Liver (tissue), 9 donors: ENCODE results near the gene GNAI2. TPM values are rescaled to one million over a fixed set of nuclear protein-coding genes. Genes with fewer than 3 reads are reported as not detected.

Experiments
- DNase-seq: peaks from one replicate; pipeline ENCODE4 v3.0.0-alpha.2; 2017; ENCODE audit warnings: low spot score
- H3K27ac ChIP-seq, 2 donors: one replicate each; pipeline ENCODE4 v1.7.0; 2013; ENCODE audit warnings: inconsistent platforms in 2 of 2, low read length in 2 of 2, control low read depth in 1 of 2, low read depth in 1 of 2, mild to moderate bottlenecking in 1 of 2
- H3K27me3 ChIP-seq, 4 donors: one replicate each; pipeline versions ENCODE4 v1.6.1 to v1.7.0; 2013; ENCODE audit warnings: low read length in 3 of 4, inconsistent platforms in 1 of 4, mild to moderate bottlenecking in 1 of 4, moderate library complexity in 1 of 4; ENCODE audit not compliant: control insufficient read depth in 4 of 4, insufficient read depth in 4 of 4
- H3K36me3 ChIP-seq, 4 donors: one replicate each; pipeline versions ENCODE4 v1.6.1 to v1.7.0; 2013; ENCODE audit warnings: low read length in 3 of 4, mild to moderate bottlenecking in 3 of 4, low read depth in 1 of 4, moderate library complexity in 1 of 4; ENCODE audit not compliant: control insufficient read depth in 4 of 4, insufficient read depth in 3 of 4
- H3K4me1 ChIP-seq, 4 donors: one replicate each; pipeline versions ENCODE4 v1.6.1 to v1.7.0; 2013; ENCODE audit warnings: low read length in 3 of 4, mild to moderate bottlenecking in 3 of 4, moderate library complexity in 1 of 4; ENCODE audit not compliant: control insufficient read depth in 4 of 4, insufficient read depth in 4 of 4
- H3K4me3 ChIP-seq, 3 donors: one replicate each; pipeline versions ENCODE4 v1.6.1 to v1.7.0; 2013; ENCODE audit warnings: low read length in 3 of 3, control low read depth in 1 of 3, low read depth in 1 of 3, mild to moderate bottlenecking in 1 of 3
- H3K9ac ChIP-seq, 2 donors: one replicate each; pipeline ENCODE4 v1.7.0; 2013; ENCODE audit warnings: low read length in 2 of 2, mild to moderate bottlenecking in 2 of 2, moderate library complexity in 2 of 2, control low read depth in 1 of 2, low read depth in 1 of 2
- H3K9me3 ChIP-seq, 4 donors: one replicate each; pipeline versions ENCODE4 v1.6.1 to v1.7.0; 2013; ENCODE audit warnings: low read length in 3 of 4; ENCODE audit not compliant: control insufficient read depth in 4 of 4
- EGR1 ChIP-seq, 2 donors: IDR thresholded peaks; 2 replicates each; pipeline ENCODE4 v1.6.1; 2016 to 2018; ENCODE audit warnings: antibody characterized with exemption in 2 of 2, low read depth in 2 of 2
- FOXA1 ChIP-seq: IDR thresholded peaks from 2 replicates; pipeline ENCODE4 v1.6.1; 2016; ENCODE audit warnings: antibody characterized with exemption
- FOXA2 ChIP-seq: IDR thresholded peaks from 2 replicates; pipeline ENCODE4 v1.6.1; 2016; ENCODE audit warnings: antibody characterized with exemption
- GABPA ChIP-seq, 2 donors: IDR thresholded peaks in 1 of 2; conservative IDR thresholded peaks in 1 of 2; 2 replicates each; pipeline ENCODE4 v1.6.1; 2016; ENCODE audit warnings: antibody characterized with exemption in 2 of 2, mild to moderate bottlenecking in 1 of 2, moderate library complexity in 1 of 2
- HNF4A ChIP-seq, 2 donors: conservative IDR thresholded peaks; 2 replicates each; pipeline ENCODE4 v1.6.1; 2016; ENCODE audit warnings: antibody characterized with exemption in 2 of 2, mild to moderate bottlenecking in 2 of 2
- HNF4G ChIP-seq: IDR thresholded peaks from 2 replicates; pipeline ENCODE4 v1.6.1; 2016; ENCODE audit warnings: antibody characterized with exemption
- JUND ChIP-seq, 2 donors: IDR thresholded peaks; 2 replicates each; pipeline ENCODE4 v1.6.1; 2016; ENCODE audit warnings: antibody characterized with exemption in 2 of 2
- NR2F2 ChIP-seq: IDR thresholded peaks from 2 replicates; pipeline ENCODE4 v1.6.1; 2016; ENCODE audit warnings: antibody characterized with exemption
- RAD21 ChIP-seq, 2 donors: IDR thresholded peaks; 2 replicates each; pipeline ENCODE4 v1.6.1; 2016; ENCODE audit warnings: antibody characterized with exemption in 2 of 2, mild to moderate bottlenecking in 2 of 2
- SP1 ChIP-seq: IDR thresholded peaks from 2 replicates; pipeline ENCODE4 v1.6.1; 2018; ENCODE audit warnings: antibody characterized with exemption, mild to moderate bottlenecking
- TAF1 ChIP-seq: conservative IDR thresholded peaks from 2 replicates; pipeline ENCODE4 v1.6.1; 2016; ENCODE audit warnings: antibody characterized with exemption, mild to moderate bottlenecking
- YY1 ChIP-seq: IDR thresholded peaks from 2 replicates; pipeline ENCODE4 v1.6.1; 2016; ENCODE audit warnings: antibody characterized with exemption, mild to moderate bottlenecking
- WGBS: extraction: QIAGEN DNeasy Blood & Tissue Kit; methylation state at CpG from one replicate; pipeline ENCODE4 v1.1.7; 2013; 5-methylcytosine and 5-hydroxymethylcytosine counted together
- polyA plus RNA-seq, 2 donors: library from polyadenylated mRNA; stranded (reverse) in 1 of 2; unstranded in 1 of 2; fragments of 200-250 nt in 1 of 2; fragments of >200 nt in 1 of 2; fragmentation: Nextera tagmentation in 1 of 2; extraction: Ambion mirVana in 1 of 2; gene quantifications; one replicate each; pipeline versions ENCODE4 v1.2.1 to v1.2.3, GENCODE V29; 2013 to 2015
- total RNA-seq, 2 donors: library from RNA; depleted of rRNA; stranded (reverse); fragments of >200 nt; gene quantifications; one replicate each; pipeline ENCODE4 v1.2.3, GENCODE V29; 2014
- TF ChIP-seq, protein P1 (sequence below): IDR thresholded peaks from 2 replicates; pipeline ENCODE4 v1.6.1; 2016; ENCODE audit warnings: antibody characterized with exemption, mild to moderate bottlenecking
- TF ChIP-seq, protein P2 (sequence below): IDR thresholded peaks from 2 replicates; pipeline ENCODE4 v1.6.1; 2016; ENCODE audit warnings: antibody characterized with exemption
- TF ChIP-seq, protein P3 (sequence below): IDR thresholded peaks from 2 replicates; pipeline ENCODE4 v1.6.1; 2016; ENCODE audit warnings: antibody characterized with exemption
- TF ChIP-seq, protein P4 (sequence below): fragments of 150-350 bp; IDR thresholded peaks from 2 replicates; pipeline ENCODE4 v1.5.1; 2017; ENCODE audit warnings: improper control_type of control experiment, low read depth, low read length; ENCODE audit not compliant: missing input control
- TF ChIP-seq, protein P5 (sequence below): IDR thresholded peaks from 2 replicates; pipeline ENCODE4 v1.6.1; 2016; ENCODE audit warnings: antibody characterized with exemption
- donor health status: healthy.
- donor health status: healthy.
- donor health status: healthy.
- donor health status: healthy.
- donor health status: healthy.

GNAI2 gene
- total and polyA plus RNA-seq, 4 donors: 58.3 to 86.3 (median 62.3) TPM

DNA sequence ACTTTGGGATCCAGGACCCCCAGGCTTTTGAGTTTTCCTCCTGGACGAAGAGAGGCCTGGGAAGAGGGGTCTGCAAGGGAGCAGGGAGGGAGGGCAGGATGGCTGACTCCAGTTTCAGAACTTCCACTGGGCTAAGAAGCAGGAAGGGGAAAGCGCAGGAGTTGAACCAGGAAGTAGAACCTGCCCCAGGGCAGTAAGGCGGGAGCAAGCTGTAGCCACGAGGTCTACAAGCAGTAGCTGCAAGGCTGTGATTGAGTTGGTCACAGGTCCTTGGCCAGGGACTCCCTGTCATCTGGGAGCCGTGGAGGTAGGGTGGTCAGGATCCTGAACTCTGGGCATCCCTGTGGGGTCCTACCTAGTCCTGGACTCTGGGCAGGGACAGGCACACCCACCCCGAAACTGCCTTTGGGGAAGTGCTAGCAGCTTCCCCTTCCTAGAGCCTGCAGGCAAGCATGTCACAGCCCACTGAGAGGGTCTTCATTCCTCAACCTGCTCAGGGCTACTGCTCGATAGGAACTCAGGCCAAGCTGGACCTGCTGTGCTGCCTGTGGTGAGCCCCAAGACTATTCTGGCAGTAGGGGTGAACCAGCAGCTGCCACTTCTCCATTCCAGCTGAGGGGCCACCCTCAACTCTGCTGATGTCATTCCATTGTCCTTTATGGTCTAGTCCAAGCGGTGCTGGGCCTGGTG lies 5.8 kb upstream of the GNAI2 start:
- Histone ChIP-seq H3K9ac (no peak overlapping the region), H3K4me1 (peaks cover 5 to 18% (median 11%) of the 10 kb centered on the region in 4 donors), H3K27me3 (no peaks in the 10 kb centered on the region), H3K36me3 (no peaks in the 10 kb centered on the region), H3K4me3 (no peak overlapping the region), H3K9me3 (no peaks in the 10 kb centered on the region), H3K27ac (peak overlapping the region in 1 of 2 donors; percentile 40)
- TF ChIP-seq, protein P1, sequence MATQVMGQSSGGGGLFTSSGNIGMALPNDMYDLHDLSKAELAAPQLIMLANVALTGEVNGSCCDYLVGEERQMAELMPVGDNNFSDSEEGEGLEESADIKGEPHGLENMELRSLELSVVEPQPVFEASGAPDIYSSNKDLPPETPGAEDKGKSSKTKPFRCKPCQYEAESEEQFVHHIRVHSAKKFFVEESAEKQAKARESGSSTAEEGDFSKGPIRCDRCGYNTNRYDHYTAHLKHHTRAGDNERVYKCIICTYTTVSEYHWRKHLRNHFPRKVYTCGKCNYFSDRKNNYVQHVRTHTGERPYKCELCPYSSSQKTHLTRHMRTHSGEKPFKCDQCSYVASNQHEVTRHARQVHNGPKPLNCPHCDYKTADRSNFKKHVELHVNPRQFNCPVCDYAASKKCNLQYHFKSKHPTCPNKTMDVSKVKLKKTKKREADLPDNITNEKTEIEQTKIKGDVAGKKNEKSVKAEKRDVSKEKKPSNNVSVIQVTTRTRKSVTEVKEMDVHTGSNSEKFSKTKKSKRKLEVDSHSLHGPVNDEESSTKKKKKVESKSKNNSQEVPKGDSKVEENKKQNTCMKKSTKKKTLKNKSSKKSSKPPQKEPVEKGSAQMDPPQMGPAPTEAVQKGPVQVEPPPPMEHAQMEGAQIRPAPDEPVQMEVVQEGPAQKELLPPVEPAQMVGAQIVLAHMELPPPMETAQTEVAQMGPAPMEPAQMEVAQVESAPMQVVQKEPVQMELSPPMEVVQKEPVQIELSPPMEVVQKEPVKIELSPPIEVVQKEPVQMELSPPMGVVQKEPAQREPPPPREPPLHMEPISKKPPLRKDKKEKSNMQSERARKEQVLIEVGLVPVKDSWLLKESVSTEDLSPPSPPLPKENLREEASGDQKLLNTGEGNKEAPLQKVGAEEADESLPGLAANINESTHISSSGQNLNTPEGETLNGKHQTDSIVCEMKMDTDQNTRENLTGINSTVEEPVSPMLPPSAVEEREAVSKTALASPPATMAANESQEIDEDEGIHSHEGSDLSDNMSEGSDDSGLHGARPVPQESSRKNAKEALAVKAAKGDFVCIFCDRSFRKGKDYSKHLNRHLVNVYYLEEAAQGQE: no peak
- no peak for TF ChIP-seq NR2F2
- TF ChIP-seq TAF1: no peak
- TF ChIP-seq, protein P2, sequence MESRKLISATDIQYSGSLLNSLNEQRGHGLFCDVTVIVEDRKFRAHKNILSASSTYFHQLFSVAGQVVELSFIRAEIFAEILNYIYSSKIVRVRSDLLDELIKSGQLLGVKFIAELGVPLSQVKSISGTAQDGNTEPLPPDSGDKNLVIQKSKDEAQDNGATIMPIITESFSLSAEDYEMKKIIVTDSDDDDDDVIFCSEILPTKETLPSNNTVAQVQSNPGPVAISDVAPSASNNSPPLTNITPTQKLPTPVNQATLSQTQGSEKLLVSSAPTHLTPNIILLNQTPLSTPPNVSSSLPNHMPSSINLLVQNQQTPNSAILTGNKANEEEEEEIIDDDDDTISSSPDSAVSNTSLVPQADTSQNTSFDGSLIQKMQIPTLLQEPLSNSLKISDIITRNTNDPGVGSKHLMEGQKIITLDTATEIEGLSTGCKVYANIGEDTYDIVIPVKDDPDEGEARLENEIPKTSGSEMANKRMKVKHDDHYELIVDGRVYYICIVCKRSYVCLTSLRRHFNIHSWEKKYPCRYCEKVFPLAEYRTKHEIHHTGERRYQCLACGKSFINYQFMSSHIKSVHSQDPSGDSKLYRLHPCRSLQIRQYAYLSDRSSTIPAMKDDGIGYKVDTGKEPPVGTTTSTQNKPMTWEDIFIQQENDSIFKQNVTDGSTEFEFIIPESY: no peak
- TF ChIP-seq, protein P3, sequence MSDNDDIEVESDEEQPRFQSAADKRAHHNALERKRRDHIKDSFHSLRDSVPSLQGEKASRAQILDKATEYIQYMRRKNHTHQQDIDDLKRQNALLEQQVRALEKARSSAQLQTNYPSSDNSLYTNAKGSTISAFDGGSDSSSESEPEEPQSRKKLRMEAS: no peak
- no peak for TF ChIP-seq SP1
- no peak for TF ChIP-seq HNF4A (conservative IDR thresholded peaks at IDR 0.05)
- TF ChIP-seq, protein P4, sequence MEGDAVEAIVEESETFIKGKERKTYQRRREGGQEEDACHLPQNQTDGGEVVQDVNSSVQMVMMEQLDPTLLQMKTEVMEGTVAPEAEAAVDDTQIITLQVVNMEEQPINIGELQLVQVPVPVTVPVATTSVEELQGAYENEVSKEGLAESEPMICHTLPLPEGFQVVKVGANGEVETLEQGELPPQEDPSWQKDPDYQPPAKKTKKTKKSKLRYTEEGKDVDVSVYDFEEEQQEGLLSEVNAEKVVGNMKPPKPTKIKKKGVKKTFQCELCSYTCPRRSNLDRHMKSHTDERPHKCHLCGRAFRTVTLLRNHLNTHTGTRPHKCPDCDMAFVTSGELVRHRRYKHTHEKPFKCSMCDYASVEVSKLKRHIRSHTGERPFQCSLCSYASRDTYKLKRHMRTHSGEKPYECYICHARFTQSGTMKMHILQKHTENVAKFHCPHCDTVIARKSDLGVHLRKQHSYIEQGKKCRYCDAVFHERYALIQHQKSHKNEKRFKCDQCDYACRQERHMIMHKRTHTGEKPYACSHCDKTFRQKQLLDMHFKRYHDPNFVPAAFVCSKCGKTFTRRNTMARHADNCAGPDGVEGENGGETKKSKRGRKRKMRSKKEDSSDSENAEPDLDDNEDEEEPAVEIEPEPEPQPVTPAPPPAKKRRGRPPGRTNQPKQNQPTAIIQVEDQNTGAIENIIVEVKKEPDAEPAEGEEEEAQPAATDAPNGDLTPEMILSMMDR: no peak
- TF ChIP-seq FOXA2: no peak
- TF ChIP-seq, protein P5, sequence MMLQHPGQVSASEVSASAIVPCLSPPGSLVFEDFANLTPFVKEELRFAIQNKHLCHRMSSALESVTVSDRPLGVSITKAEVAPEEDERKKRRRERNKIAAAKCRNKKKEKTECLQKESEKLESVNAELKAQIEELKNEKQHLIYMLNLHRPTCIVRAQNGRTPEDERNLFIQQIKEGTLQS: no peak
- no peak for TF ChIP-seq FOXA1
- no peak for TF ChIP-seq YY1
- no peak for TF ChIP-seq GABPA (IDR thresholded peaks at IDR 0.05 in 1 of 2, conservative IDR thresholded peaks at IDR 0.05 in 1 of 2)
- DNase-seq: no peak
- WGBS: 85% methylated on average over 8 of the region's 8 CpGs

DNA sequence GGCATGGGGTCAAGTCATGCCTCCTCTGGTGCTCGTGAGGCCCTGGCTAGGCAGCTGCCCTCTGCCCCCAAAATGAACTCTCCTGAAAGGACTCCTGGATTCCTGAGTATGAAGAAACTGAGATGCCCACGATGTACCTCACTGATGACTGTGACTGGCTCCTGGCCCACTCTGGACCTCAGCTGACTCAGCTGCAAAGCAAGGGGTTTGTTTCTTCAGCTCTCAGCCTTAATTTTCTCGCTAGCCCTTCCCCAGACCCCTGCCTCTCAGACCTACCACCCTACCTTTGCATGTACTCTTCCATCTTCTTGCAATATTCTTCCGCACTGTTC lies 5.2 kb upstream of the GNAI2 start:
- H3K27ac ChIP-seq: no peak overlapping the region
- no peak overlapping the region for H3K4me3 ChIP-seq
- TF ChIP-seq FOXA2 (no peak), NR2F2 (no peak), YY1 (no peak), RAD21 (IDR thresholded peaks at IDR 0.05) (no peak), JUND (IDR thresholded peaks at IDR 0.05) (no peak), HNF4A (conservative IDR thresholded peaks at IDR 0.05) (no peak), EGR1 (IDR thresholded peaks at IDR 0.05; ENCODE audit: low read depth in 2 of 2) (no peak), HNF4G (no peak), FOXA1 (no peak)
- TF ChIP-seq, protein P4: no peak
- TF ChIP-seq, protein P3: no peak
- TF ChIP-seq, protein P1: no peak

More for the DNA sequence above, 5.2 kb upstream of the GNAI2 start:
- Histone ChIP-seq H3K36me3 (no peaks in the 10 kb centered on the region), H3K27me3 (no peaks in the 10 kb centered on the region), H3K4me1 (peaks cover 8 to 18% (median 11%) of the 10 kb centered on the region in 4 donors), H3K9ac (no peak overlapping the region), H3K9me3 (no peaks in the 10 kb centered on the region)
- no peak for DNase-seq
- 85% methylated on average over 4 of the region's 4 CpGs for WGBS
